Activated naive CD4-positive, alpha-beta T cell treated with Interleukin-2 at 50 U/mL for 16 hours (primary cell): ENCODE measurements around the gene INCA1.

Experiments used
- DNase-seq: peaks from one replicate; pipeline ENCODE4 v3.0.0-alpha.2; 2020

The INCA1 gene

DNA sequence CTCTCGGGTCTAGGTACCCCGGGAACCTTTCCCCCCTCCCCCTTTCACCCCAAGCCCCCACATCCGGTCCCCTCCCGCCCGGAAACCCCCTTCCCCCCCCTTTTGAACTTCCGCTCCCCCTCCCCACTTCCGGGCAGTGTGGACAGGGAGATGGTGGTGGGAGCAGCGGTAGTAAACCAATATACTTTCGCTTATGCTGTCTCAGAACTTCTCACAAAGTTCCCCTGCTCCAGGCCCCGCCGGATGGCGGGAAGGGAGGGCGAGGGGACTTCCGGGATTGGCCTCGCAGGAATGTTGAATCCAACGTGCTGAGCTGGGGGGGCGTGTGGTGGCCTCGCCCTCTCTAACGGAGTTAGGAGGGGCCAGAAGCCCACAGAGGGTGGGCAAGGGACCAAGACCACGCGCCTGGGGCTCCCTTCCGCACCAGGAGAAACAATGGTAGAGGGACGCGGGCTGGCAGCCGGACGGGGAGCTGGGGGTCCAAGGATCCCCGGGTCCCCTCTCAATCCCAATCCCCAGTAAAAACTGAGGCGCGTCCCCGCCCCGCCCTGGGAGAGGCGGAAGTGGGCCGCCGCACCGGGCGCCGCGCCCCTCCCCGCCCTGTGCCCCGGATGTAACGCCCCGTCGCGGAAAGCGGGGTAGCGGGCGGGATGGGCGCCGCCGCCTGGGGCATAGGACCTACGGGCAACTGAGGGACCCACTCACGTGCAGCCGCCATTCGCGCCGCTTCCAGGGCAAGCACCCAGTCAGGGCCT lies 49.7 kb downstream of the INCA1 start:
- peak; percentile 69 for DNase-seq

DNA sequence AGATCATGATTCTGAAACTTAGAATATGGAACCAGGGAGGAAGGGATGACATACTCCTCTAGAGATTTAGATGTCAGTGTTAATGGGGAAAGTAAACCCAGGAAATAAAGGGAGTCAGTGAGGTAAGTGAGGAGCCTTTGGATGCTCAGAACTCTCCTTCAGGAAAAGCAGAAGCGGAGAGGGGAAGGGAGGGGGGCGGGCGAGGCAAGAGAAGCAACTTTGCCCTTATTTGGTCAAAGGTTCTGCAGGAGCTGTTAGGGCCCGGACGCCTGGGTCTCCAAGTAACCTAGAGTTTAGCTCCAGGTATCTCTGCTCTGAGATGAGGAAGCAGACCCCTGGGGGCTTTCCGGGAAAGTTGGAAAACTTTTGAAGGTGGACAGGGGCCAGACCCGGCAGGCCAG lies 50.3 kb downstream of the INCA1 start:
- DNase-seq, result no peak

DNA sequence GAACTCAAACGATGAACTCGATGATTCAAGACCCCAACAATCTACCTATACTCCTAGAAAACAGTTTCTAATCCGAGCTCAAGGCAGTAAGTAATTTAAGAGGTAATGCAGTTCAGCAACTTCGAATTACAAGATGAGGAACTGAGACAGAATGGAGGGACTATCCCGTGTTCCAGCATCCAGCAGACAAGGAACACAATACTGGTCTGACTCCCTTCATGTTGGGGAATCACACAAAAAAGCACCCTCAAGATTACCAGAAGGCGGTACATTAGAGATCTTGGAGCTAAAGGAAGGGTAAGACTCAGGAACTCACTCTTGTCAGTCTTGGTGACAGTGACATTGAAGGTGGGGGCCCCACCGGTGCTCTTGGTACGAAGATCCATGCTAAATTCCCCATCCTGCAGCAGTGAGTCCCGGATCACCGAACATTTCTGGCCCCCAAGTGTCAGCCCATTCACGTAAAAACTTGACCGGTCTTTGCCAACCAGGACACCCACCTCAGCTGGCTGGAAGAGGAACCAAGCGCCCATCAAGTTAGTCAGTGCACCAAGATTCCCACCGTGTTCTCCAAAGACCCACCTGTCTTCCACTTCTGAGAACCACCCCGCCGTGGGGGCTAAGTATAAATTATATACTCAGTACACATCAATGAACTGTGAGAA lies 50.9 kb downstream of the INCA1 start:
- DNase-seq, result no peak

DNA sequence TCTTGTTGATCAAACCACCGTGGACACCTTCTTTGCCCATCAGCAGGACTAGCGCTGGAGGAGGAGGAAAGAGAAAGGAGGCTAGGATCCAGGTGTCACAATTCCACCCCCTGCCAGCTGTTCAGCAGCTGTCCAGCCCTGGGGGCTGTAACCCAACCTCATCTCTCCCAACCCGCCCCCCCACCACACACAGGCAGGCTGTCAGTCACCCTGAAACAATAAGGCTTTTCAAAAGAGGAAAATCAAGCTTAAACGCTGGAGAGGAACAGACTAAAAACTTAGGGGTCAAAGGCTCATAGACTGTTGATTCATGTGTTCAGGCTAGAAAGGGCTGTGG lies 51.4 kb downstream of the INCA1 start:
- no peak for DNase-seq

DNA sequence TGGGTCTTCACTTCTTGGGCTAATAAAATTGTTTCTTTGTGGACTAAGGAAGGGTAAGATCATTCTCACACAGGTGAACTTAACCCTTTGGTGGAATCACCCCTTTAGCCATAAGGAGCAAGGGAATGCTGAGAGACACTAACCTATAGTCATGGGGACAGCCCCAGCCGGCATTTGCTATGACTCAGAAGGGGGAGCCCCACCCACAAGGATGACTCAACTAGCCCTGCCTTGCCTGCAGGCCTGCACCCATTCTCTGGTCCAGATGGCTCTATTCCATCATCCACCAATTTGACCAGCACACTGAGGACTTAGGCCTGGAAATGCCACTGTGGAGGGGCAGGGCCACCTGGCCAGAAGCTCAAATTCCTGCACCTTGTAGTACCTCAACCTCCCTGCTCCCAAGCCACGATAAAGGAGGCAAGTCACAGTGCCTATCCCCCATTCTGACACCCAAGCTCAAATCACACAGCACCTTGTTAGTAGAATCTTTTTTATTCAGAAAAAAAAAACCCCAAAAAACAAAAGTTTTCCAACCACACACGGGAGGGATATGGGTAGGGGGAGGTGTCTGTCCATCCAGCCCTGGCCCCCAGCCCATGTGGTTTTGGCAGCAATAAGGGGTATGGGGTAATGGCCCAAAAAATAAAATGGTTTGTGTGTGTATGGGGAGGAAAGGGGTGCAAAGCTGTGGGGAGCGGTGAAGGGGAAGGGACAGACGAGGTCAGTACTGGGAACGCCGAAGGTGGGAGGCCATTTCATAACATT lies 52.0 kb downstream of the INCA1 start:
- peak; percentile 89 for DNase-seq

DNA sequence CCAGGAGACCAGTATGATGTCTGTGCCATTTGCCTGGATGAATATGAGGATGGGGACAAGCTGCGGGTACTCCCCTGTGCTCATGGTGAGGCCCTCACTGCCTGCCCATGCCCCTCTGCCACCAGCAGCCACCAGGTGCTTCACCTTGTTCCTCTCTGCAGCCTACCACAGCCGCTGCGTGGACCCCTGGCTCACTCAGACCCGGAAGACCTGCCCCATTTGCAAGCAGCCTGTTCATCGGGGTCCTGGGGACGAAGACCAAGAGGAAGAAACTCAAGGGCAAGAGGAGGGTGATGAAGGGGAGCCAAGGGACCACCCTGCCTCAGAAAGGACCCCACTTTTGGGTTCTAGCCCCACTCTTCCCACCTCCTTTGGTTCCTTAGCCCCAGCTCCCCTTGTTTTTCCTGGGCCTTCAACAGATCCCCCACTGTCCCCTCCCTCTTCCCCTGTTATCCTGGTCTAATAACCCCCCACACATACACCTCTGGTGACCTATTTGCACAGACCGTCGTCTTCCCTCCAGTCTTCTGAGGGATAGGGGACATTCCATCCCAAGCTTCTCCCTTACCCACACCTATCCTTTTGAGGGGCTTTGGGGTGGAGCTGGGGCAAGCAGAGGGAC lies 52.7 kb downstream of the INCA1 start:
- no peak for DNase-seq

DNA sequence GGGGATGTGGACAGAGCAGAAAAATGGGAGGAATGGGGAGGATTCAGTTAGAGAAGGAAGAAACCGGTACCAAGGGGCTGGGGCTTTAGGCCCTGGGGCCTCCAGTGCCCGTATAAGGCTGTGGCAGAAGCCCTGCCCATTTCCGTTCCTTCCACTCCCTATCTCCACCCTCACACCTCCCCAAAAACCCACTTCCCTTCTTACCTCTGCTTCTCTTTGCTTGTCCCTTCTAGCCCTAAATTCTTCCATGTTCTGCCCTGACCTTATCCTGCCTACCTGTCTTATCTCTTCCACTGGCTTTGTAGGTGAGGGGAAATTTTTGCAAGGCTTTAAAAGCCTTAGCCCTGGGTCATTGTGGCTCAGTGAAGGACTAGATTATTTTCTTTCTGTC lies 53.2 kb downstream of the INCA1 start:
- DNase-seq, result peak; percentile 40

DNA sequence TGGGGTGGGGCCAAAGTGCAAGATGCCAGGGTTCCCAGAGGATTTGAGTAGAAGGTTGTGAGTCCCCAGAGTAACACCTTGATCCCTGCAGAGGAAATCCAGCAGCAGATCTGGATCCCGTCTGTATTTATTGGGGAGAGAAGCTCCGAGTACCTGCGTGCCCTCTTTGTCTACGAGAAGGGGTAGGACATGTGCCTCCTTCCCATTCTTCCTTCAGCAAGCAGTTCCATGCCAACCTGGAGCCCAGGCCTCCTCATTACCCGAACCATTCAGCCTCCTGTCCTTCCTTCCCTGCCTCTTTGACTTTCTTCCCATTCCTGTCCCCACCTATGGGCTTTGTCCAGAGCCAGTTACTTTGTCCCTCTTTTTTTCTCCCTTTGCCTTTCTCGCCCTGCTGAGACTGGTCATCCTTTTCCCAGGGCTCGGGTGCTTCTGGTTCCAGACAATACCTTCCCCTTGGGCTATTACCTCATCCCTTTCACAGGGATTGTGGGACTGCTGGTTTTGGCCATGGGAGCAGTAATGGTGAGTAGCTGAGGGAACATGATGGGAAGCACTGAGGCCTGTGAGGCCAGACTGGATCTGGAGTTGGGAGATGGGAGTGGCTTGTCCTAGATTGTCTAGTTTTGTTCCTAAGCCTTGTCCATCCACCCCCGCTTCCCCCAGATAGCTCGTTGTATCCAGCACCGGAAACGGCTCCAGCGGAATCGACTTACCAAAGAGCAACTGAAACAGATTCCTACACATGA lies 54.4 kb downstream of the INCA1 start:
- DNase-seq, result no peak

DNA sequence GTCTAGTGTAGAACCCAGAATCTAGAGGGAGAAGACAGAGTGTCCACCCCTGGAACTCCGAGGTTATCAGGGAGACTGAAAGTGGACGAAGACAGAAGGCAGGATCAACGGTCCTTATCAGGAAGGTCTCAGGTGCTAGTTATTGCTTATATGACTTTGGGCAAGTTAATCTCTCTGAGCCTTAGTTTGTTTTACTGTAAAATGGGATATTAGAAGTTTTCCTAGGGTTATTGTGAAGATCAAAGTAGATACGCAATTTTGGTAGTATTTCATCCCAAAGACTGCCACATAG lies 56.1 kb downstream of the INCA1 start:
- DNase-seq, result no peak

DNA sequence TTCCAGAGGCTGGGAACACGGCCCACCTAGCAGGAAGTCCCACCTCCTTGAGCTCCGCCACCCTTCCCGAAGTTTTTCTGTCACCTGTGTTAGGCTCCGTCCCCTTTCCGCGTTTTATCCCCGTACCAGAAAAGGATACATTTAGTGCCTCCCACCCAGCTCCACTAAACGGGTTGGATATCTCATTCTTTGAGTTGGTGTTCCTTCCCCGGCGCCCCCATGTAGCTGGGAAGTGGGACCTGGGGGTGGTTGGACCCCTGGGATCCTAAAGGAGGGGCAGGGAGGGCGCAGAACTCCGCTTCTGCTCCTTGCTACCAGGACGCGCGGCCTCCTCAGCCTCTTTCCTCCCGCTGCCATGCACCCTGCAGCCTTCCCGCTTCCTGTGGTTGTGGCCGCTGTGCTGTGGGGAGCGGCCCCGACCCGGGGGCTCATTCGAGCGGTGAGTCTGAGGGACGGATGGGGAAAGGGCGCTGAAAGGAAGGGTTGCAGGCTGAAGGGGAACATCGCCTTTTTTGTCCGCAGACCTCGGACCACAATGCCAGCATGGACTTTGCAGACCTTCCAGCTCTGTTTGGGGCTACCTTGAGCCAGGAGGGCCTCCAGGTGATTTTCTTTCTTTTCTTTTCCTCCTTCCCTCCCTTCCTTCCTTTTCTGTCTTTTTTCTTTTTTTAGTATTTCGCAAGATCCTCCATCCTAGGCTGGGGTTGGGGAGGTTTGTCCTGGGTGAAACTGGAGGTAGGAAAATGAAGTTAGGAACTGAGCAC lies 56.6 kb downstream of the INCA1 start:
- DNase-seq, result peak; percentile 47

DNA sequence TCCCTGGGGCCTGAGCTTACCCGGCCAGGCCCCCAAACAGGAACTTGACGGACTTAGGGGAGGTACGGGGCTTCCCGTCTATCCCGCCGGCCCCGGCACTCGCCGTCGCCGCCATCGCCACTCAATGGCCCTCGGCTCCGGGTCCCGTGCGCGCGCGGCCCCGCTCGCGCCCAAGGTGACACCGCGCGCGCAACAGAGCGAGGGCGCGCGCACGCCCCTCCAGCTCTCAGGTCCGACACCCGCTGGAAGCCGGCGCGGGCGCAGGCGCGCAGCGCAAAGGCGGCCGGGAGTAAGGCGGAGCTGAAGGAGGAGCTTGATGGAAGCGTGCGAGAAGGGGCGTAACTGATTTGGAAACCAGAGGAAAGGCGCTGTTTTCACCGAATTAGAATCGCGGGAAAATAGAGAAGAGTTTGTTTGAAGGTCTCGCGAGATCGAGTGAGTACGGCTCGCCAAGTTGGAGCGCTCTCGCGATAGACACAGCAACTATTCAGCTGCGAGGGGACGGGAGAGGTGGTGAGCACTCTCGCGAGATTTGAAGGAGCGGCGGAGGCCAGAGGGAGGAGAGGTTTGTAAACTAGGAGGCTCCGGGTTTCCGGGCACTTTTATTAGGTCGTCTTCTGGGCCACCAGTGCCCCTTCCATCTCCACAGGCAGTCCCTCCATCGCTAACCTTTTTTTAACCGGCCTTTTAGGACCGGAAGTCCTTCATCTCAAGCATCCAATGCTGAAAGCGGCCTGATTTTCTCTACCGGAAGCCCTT lies 57.3 kb downstream of the INCA1 start, which contains the start of the genes RNF167 and SLC25A11:
Gene RNF167, plus strand, starts transcription at position 473 of the 759 bp plus-strand sequence. CDS start 642 bp downstream, outside the sequence.
Gene SLC25A11, minus strand, starts transcription at position 251 of the 759 bp plus-strand sequence. Its CDS starts 136 bp downstream, at position 115.
- DNase-seq, result peak; percentile 97

DNA sequence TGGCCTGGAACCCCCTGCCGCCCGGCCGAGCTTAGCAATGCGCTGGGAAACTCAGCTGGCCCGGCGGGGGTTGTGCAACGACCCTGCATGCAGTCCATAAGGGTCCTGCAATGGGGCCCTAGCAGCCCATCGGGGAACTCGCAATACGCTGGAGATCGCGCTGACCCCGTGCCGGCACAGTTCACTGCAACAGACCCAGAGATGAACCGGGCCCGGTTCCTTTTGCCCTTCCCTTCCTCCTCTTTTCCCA lies 57.9 kb downstream of the INCA1 start:
- peak; percentile 27 for DNase-seq

DNA sequence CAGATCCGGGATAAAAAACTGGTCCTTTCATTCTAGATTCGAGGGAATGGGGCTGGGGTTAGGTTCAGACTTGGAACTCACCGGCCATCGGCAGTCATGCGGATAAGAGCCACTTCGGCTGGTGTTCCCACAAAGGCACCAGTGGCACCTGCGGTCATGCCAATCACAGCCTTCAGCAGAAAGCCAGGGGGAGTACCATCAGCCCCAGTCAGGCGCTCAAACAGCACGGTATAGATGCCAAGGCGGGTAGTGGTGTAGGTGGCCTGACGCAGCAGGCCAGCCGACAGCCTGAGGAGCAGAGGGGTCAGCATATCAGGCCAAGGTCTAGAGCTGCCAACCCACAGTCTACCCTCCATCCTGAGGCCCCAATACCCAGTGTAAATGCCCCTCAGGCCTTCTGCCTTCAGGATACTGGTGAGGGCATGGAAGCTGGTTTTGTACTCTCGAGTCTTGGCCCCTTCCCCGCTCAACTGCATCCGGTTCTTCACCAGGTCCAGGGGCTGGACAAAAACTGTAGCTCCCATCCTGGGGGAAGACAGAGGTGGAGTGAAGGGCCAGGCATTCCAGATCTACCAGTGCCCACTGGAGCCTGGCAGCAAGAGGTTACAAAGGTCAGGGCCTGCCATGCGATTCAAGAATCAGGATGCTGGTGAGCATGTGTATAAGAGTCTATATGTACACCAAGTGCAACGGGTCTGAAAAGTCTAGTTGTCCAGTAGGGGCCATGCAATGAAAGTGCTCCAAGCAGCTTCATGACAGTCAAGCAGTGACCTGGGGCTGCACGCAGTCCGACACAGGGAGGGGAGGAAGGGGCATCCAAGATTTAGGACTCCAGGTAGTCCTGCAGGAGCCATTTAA lies 58.4 kb downstream of the INCA1 start:
- no peak for DNase-seq
